Measurements from ENCODE around the gene FBXO44. TPM values are rescaled to one million over a fixed set of nuclear protein-coding genes. Genes with fewer than 3 reads are reported as not detected.

Gene FBXO44
- total RNA-seq, 1 experiment from 2014 or later: 19.3 TPM

DNA sequence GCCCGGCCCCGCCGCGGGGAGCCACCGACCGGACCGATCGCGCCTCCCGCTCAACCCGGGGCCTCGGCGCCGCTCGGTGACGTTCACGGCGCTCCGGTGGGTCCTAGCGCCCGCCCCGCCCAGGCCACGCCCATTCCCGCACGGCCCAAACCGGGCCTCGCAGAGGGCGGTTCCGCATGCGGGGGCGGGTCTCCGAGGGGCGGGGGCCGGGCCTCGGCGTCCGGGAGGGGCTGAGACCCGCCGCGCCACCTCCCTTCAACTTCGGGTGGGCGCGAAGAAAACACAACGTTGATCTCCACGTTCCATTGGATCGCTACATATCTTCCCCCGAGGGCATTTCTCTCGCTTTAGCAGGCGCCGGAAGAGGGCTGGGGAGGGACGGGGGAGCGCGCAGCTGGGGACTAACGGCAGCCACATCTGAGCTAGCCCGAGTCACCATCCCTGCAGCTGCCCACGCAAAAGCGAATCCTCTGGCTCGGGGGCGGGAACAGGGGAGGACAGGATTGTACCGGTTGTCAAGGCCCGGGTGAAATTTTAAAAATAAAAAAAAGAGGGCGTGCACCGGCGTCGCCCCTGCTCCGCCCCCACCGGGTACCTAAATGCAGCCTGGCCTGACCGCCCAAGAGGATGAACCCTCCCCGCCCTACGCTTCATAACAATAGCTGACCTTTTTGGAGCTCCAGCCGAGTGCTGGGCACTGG is 26.5 kb downstream of the FBXO44 start, which contains the start of gene MAD2L2:
Gene MAD2L2, minus strand, starts transcription at position 78 of the 701 bp plus-strand sequence. CDS start 547 bp downstream, outside the sequence.
- intact Hi-C loops (cut with micrococcal nuclease; ENCODE audit: unreplicated experiment): loop anchor here (5.0 kb wide), 1 partner anchor 126 kb away; the partner anchor contains the start of genes CLCN6 and MTHFR
- H3K4me1 ChIP-seq (ENCODE audit: insufficient read depth, low read length, poor library complexity, severe bottlenecking): peaks cover 42% of the 10 kb centered on the region
- H3K27ac ChIP-seq (ENCODE audit: low read depth, low read length, poor library complexity, severe bottlenecking): peak within 1 kb of the TSS; percentile 95
- TF ChIP-seq CTCF (conservative IDR thresholded peaks at IDR 0.05; ENCODE audit: low read depth, low read length) (no peak), EZH2 (IDR thresholded peaks at IDR 0.05; ENCODE audit: borderline replicate concordance, low read depth, low read length, poor library complexity, severe bottlenecking) (no peak)
- no peaks in the 10 kb centered on the region for H3K27me3 ChIP-seq (replicated peaks; ENCODE audit: insufficient read depth, low read depth, low read length, poor library complexity)
- ChIA-PET CTCF (no interaction called here), POLR2A (ENCODE audit: low non-redundant PET) (no interaction called here)
- peak within 1 kb of the TSS; percentile 94 for H3K4me3 ChIP-seq (ENCODE audit: low read depth, low read length, poor library complexity, severe bottlenecking)
- BruUV-seq (replicated peaks): no TSS peak
- H3K36me3 ChIP-seq (ENCODE audit: insufficient read depth, low read length, poor library complexity, severe bottlenecking): peaks cover 12% of the 10 kb centered on the region
- DNase-seq (ENCODE audit: low spot score): peak; percentile 95
- H3K9me3 ChIP-seq (ENCODE audit: low read depth, low read length, poor library complexity, severe bottlenecking): no peaks in the 10 kb centered on the region

- intact Hi-C loops (cut with micrococcal nuclease; ENCODE audit: unreplicated experiment): loop anchor here (5.0 kb wide), 1 partner anchor 125 kb away; the partner anchor contains the start of genes CLCN6 and MTHFR
- TF ChIP-seq CTCF (conservative IDR thresholded peaks at IDR 0.05; ENCODE audit: low read depth, low read length): no peak
- no peak for TF ChIP-seq EZH2 (IDR thresholded peaks at IDR 0.05; ENCODE audit: borderline replicate concordance, low read depth, low read length, poor library complexity, severe bottlenecking)
- CTCF ChIA-PET: interaction anchor here (0.8 to 1.0 kb wide), 2 partner anchors 29 to 37 kb away, joined by 3 to 4 read pairs; no protein-coding TSS in a partner anchor
- no TSS peak for BruUV-seq (replicated peaks)
- peak; percentile 49 for DNase-seq (ENCODE audit: low spot score)
- Histone ChIP-seq H3K27ac (ENCODE audit: low read depth, low read length, poor library complexity, severe bottlenecking) (peak overlapping the region; percentile 19), H3K4me1 (ENCODE audit: insufficient read depth, low read length, poor library complexity, severe bottlenecking) (peaks cover 42% of the 10 kb centered on the region), H3K36me3 (ENCODE audit: insufficient read depth, low read length, poor library complexity, severe bottlenecking) (peaks cover 1% of the 10 kb centered on the region), H3K4me3 (ENCODE audit: low read depth, low read length, poor library complexity, severe bottlenecking) (no peak overlapping the region), H3K9me3 (ENCODE audit: low read depth, low read length, poor library complexity, severe bottlenecking) (no peaks in the 10 kb centered on the region), H3K27me3 (replicated peaks; ENCODE audit: insufficient read depth, low read depth, low read length, poor library complexity) (no peaks in the 10 kb centered on the region)
- POLR2A ChIA-PET (ENCODE audit: low non-redundant PET): interaction anchor here (0.5 kb wide), 1 partner anchor 18 kb away, joined by 4 read pairs; no protein-coding TSS in a partner anchor
Observed at GRCh38 chr1:11682287-11682771, 27.7 kb downstream of the FBXO44 start.

DNA sequence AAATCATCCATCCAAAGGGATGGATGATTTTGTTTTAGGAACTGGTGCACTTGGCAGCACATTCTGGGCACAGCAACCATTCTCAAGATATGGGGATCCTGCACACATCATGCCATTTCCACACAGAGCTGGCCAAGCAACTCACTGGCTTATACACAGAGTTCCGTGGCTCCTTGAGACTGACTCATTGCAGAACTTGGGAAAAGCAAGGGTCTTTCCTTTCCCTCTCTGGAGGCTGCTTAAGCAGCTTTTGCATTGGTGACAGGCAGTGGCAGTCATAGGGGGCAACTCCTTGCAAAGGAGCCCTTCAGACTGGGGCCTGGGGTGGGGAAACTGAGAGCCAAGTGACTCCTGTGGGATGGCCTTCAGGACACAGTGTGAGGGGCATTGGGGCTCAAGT is 28.1 kb downstream of the FBXO44 start:
- CTCF ChIA-PET: interaction anchor here (0.8 to 1.0 kb wide), 2 partner anchors 28 to 37 kb away, joined by 3 to 4 read pairs; no protein-coding TSS in a partner anchor
- POLR2A ChIA-PET (ENCODE audit: low non-redundant PET): no interaction called here
- intact Hi-C loops (cut with micrococcal nuclease; ENCODE audit: unreplicated experiment): loop anchor here (5.0 kb wide), 1 partner anchor 125 kb away; the partner anchor contains the start of genes CLCN6 and MTHFR
- TF ChIP-seq CTCF (conservative IDR thresholded peaks at IDR 0.05; ENCODE audit: low read depth, low read length): no peak
- no peak for TF ChIP-seq EZH2 (IDR thresholded peaks at IDR 0.05; ENCODE audit: borderline replicate concordance, low read depth, low read length, poor library complexity, severe bottlenecking)
- H3K36me3 ChIP-seq (ENCODE audit: insufficient read depth, low read length, poor library complexity, severe bottlenecking): no peaks in the 10 kb centered on the region
- no peak for DNase-seq (ENCODE audit: low spot score)
- no peak overlapping the region for H3K27ac ChIP-seq (ENCODE audit: low read depth, low read length, poor library complexity, severe bottlenecking)
- H3K4me1 ChIP-seq (ENCODE audit: insufficient read depth, low read length, poor library complexity, severe bottlenecking): peaks cover 42% of the 10 kb centered on the region
- H3K9me3 ChIP-seq (ENCODE audit: low read depth, low read length, poor library complexity, severe bottlenecking): no peaks in the 10 kb centered on the region
- H3K27me3 ChIP-seq (replicated peaks; ENCODE audit: insufficient read depth, low read depth, low read length, poor library complexity): no peaks in the 10 kb centered on the region
- BruUV-seq (replicated peaks): no TSS peak
- H3K4me3 ChIP-seq (ENCODE audit: low read depth, low read length, poor library complexity, severe bottlenecking): no peak overlapping the region
